Neural cell (in vitro differentiated cells): ENCODE data around the gene TIGD4. TPM values are rescaled to one million over a fixed set of nuclear protein-coding genes. Genes with fewer than 3 reads are reported as not detected.

Source experiments
- H2AFZ ChIP-seq: fragments of 200-600, 300-800 bp; sonication (generic), shearing (Covaris generic); 2 replicates; pipeline ENCODE4 v1.6.0; 2014; ENCODE audit warnings: low read depth, mild to moderate bottlenecking, antibody characterized with exemption, low read length, moderate library complexity
- H3F3A ChIP-seq: fragments of 200-600 bp; shearing (Covaris generic); 2 replicates; pipeline ENCODE4 v1.6.1; 2016; ENCODE audit warnings: mild to moderate bottlenecking, moderate library complexity, mixed read lengths, antibody characterized with exemption, low read length; ENCODE audit not compliant: insufficient read depth, poor library complexity, severe bottlenecking
- H3K27ac ChIP-seq: fragments of 200-600, 300-800 bp; sonication (generic), shearing (Covaris generic); 2 replicates; pipeline ENCODE4 v1.5.1; 2014; ENCODE audit warnings: mild to moderate bottlenecking, low read length, moderate library complexity
- H3K27me3 ChIP-seq: fragments of 300-800, 200-600 bp; sonication (generic), shearing (Covaris generic); 2 replicates; pipeline ENCODE4 v1.6.0; 2014; ENCODE audit warnings: mild to moderate bottlenecking, low read depth, low read length, moderate library complexity; ENCODE audit not compliant: insufficient read depth
- H3K36me3 ChIP-seq: fragments of 300-800, 200-600 bp; sonication (generic), shearing (Covaris generic); 2 replicates; pipeline ENCODE4 v1.5.1; 2014; ENCODE audit warnings: mild to moderate bottlenecking, antibody characterized with exemption, low read length, moderate library complexity; ENCODE audit not compliant: insufficient read depth
- H3K4me2 ChIP-seq: fragments of 300-800, 200-600 bp; sonication (generic), shearing (Covaris generic); 2 replicates; pipeline ENCODE4 v1.6.0; 2014; ENCODE audit warnings: mild to moderate bottlenecking, low read length
- H3K4me3 ChIP-seq: fragments of 300-800, 200-600 bp; sonication (generic), shearing (Covaris generic); 2 replicates; pipeline ENCODE4 v1.5.1; 2014; ENCODE audit warnings: mild to moderate bottlenecking, low read length, moderate library complexity
- H3K79me2 ChIP-seq: fragments of 200-600 bp; shearing (Covaris generic); replicated peaks from 2 replicates; pipeline ENCODE4 v1.6.0; 2014; ENCODE audit warnings: mild to moderate bottlenecking, low read length, moderate library complexity; ENCODE audit not compliant: insufficient read depth
- H3K9ac ChIP-seq: fragments of 300-800, 200-600 bp; sonication (generic), shearing (Covaris generic); 2 replicates; pipeline ENCODE4 v1.6.1; 2016; ENCODE audit warnings: mild to moderate bottlenecking, low read length, mixed read lengths
- H3K9me2 ChIP-seq: fragments of 200-600 bp; shearing (Covaris generic); 2 replicates; pipeline ENCODE4 v1.6.1; 2016; ENCODE audit warnings: mild to moderate bottlenecking, low read length, mixed read lengths; ENCODE audit not compliant: insufficient read depth
- H3K9me3 ChIP-seq: fragments of 200-600, 300-800 bp; sonication (generic), shearing (Covaris generic); 2 replicates; pipeline ENCODE4 v1.6.1; 2016; ENCODE audit warnings: mild to moderate bottlenecking, mixed run types, low read length, moderate library complexity, mixed read lengths
- H4K20me1 ChIP-seq: fragments of 200-600 bp; shearing (Covaris generic); 2 replicates; pipeline ENCODE4 v1.6.1; 2016; ENCODE audit warnings: mild to moderate bottlenecking, mixed run types; ENCODE audit not compliant: insufficient read depth
- CTCF ChIP-seq: fragments of 450-650 bp; IDR thresholded peaks from 2 replicates; pipeline ENCODE4 v1.5.1; 2014; ENCODE audit warnings: antibody characterized with exemption, mild to moderate bottlenecking, moderate library complexity; ENCODE audit not compliant: poor library complexity, severe bottlenecking
- EP300 ChIP-seq: fragments of 450-650 bp; conservative IDR thresholded peaks from 2 replicates; pipeline ENCODE4 v1.6.1; 2014; ENCODE audit warnings: antibody characterized with exemption, mild to moderate bottlenecking, moderate library complexity; ENCODE audit not compliant: poor library complexity, severe bottlenecking
- EZH2 ChIP-seq: fragments of 200-600, 300-800 bp; shearing (Covaris generic), sonication (generic); IDR thresholded peaks from 2 replicates; pipeline ENCODE4 v1.6.1; 2014; ENCODE audit warnings: antibody characterized with exemption, low read length, borderline replicate concordance, mild to moderate bottlenecking; ENCODE audit not compliant: insufficient read depth, poor library complexity, severe bottlenecking
- MXI1 ChIP-seq: fragments of 450-650 bp; conservative IDR thresholded peaks from 2 replicates; pipeline ENCODE4 v1.6.1; 2014; ENCODE audit warnings: antibody characterized with exemption, mild to moderate bottlenecking; ENCODE audit not compliant: poor library complexity, severe bottlenecking
- POLR2AphosphoS5 ChIP-seq: IDR thresholded peaks from 2 replicates; pipeline ENCODE4 v1.6.1; 2012
- RAD21 ChIP-seq: fragments of 450-650 bp; conservative IDR thresholded peaks from 2 replicates; pipeline ENCODE4 v1.6.1; 2014; ENCODE audit warnings: antibody characterized with exemption, mild to moderate bottlenecking, moderate library complexity
- REST ChIP-seq: IDR thresholded peaks from 2 replicates; pipeline ENCODE4 v1.6.1; 2012; ENCODE audit warnings: borderline replicate concordance
- SMC3 ChIP-seq: fragments of 450-650 bp; conservative IDR thresholded peaks from 2 replicates; pipeline ENCODE4 v1.6.1; 2014; ENCODE audit warnings: antibody characterized with exemption, mild to moderate bottlenecking, moderate library complexity; ENCODE audit not compliant: poor library complexity
- TAF1 ChIP-seq: IDR thresholded peaks from 2 replicates; pipeline ENCODE4 v1.6.1; 2012; ENCODE audit warnings: low read depth
- polyA minus RNA-seq: library from RNA; depleted of rRNA, polyadenylated mRNA; stranded (reverse); fragments of >200 nt; gene quantifications from 2 replicates; pipeline ENCODE4 v1.2.3, GENCODE V29; 2014
- polyA plus RNA-seq: library from polyadenylated mRNA; depleted of rRNA; stranded (reverse); fragments of >200 nt; gene quantifications from 2 replicates; pipeline ENCODE4 v1.2.3, GENCODE V29; 2014

Gene TIGD4
- polyA plus RNA-seq, result 3.3 and 4.1 TPM in 2 replicates
- 3.7 and 5.7 TPM in 2 replicates for polyA minus RNA-seq

- Histone ChIP-seq H3F3A (no peaks in the 10 kb centered on the region), H3K9me2 (no peaks in the 10 kb centered on the region), H3K9ac (peak within 1 kb of the TSS; percentile 90), H4K20me1 (no peaks in the 10 kb centered on the region), H3K4me3 (peak within 1 kb of the TSS; percentile 84), H3K36me3 (no peaks in the 10 kb centered on the region), H3K9me3 (no peaks in the 10 kb centered on the region), H3K4me2 (peak within 1 kb of the TSS; percentile 94), H3K27ac (peak within 1 kb of the TSS; percentile 89), H3K27me3 (no peaks in the 10 kb centered on the region), H2AFZ (peak within 1 kb of the TSS; percentile 78), H3K79me2 (peaks cover 87% of the 10 kb centered on the region)
- TF ChIP-seq SMC3, result peak; percentile 63
- peak; percentile 69 for TF ChIP-seq REST
- no peak for TF ChIP-seq EZH2
- TF ChIP-seq EP300, result peak; percentile 67
- peak; percentile 52 for TF ChIP-seq RAD21
- TF ChIP-seq TAF1, result peak; percentile 85
- peak; percentile 67 for TF ChIP-seq CTCF
- TF ChIP-seq MXI1, result peak; percentile 81
- TF ChIP-seq POLR2AphosphoS5, result peak; percentile 83
Observed at GRCh38 chr4:152779513-152780266, at the start of gene TIGD4, which contains the start of gene ARFIP1. Gene TIGD4 (minus strand): TSS chr4:152779730. CDS start chr4:152771004, 8,726 bp downstream. Gene ARFIP1 (plus strand): TSS chr4:152779954. CDS start chr4:152829634, 49,680 bp downstream.

GRCh38 chr4:152828122-152828521 is 48.6 kb upstream of the TIGD4 start:
- Histone ChIP-seq H3K4me3 (no peak overlapping the region), H3K9me2 (no peaks in the 10 kb centered on the region), H3K79me2 (peaks cover 4% of the 10 kb centered on the region), H3K27me3 (no peaks in the 10 kb centered on the region), H3K4me2 (no peak overlapping the region), H2AFZ (no peak overlapping the region), H3K9me3 (no peaks in the 10 kb centered on the region), H3K9ac (no peak overlapping the region), H3K36me3 (peaks cover 12% of the 10 kb centered on the region), H4K20me1 (no peaks in the 10 kb centered on the region), H3F3A (no peaks in the 10 kb centered on the region), H3K27ac (no peak overlapping the region)
- TF ChIP-seq TAF1, result no peak
- TF ChIP-seq RAD21, result no peak
- TF ChIP-seq EP300, result no peak
- TF ChIP-seq SMC3, result no peak
- no peak for TF ChIP-seq POLR2AphosphoS5
- TF ChIP-seq EZH2, result no peak
- TF ChIP-seq MXI1, result no peak
- TF ChIP-seq CTCF, result no peak
- no peak for TF ChIP-seq REST
